ENCODE measurements around the gene ABHD14A. TPM values are rescaled to one million over a fixed set of nuclear protein-coding genes. Genes with fewer than 3 reads are reported as not detected.

The ABHD14A gene
- total RNA-seq, 1 experiment from 2014 or later = 3.8 TPM

- no peak for TF ChIP-seq ZBTB43 (CRISPR knock-in tag; IDR thresholded peaks at IDR 0.05)
- TF ChIP-seq ZSCAN18 (CRISPR knock-in tag; IDR thresholded peaks at IDR 0.05) = no peak
- peak; percentile 70; the same call in 1 of the 2 replicates for TF ChIP-seq ATF1 (CRISPR knock-in tag; IDR thresholded peaks at IDR 0.05)
- TF ChIP-seq ARID4B (CRISPR knock-in tag; IDR thresholded peaks at IDR 0.05; ENCODE audit: borderline replicate concordance) = peak; percentile 96
- 0 out of 2 replicates have a peak, but pooled peaks have one; percentile 97 for TF ChIP-seq TCF7 (CRISPR knock-in tag; IDR thresholded peaks at IDR 0.05; ENCODE audit: low read depth)
- TF ChIP-seq ATF6 (CRISPR knock-in tag; IDR thresholded peaks at IDR 0.05) = no peak
- TF ChIP-seq ERG (CRISPR knock-in tag; IDR thresholded peaks at IDR 0.05) = peak; percentile 63; the same call in 1 of the 2 replicates
- peak; percentile 20; the same call in 1 of the 2 replicates for TF ChIP-seq ZNF423 (CRISPR knock-in tag; IDR thresholded peaks at IDR 0.05)
- TF ChIP-seq TEAD4 (CRISPR knock-in tag; IDR thresholded peaks at IDR 0.05) = peak; percentile 73; the same call in 1 of the 2 replicates
- no peak for TF ChIP-seq NR1H2 (CRISPR knock-in tag; IDR thresholded peaks at IDR 0.05)
- 0 out of 2 replicates have a peak, but pooled peaks have one; percentile 4 for TF ChIP-seq ZBTB21 (CRISPR knock-in tag; IDR thresholded peaks at IDR 0.05; ENCODE audit: borderline replicate concordance)
- TF ChIP-seq E2F1 (CRISPR knock-in tag; IDR thresholded peaks at IDR 0.05) = no peak
- TF ChIP-seq IRF2 (CRISPR knock-in tag; IDR thresholded peaks at IDR 0.05; ENCODE audit: borderline replicate concordance, low read depth) = peak; percentile 68; the same call in 1 of the 2 replicates
- TF ChIP-seq FOXP4 (CRISPR knock-in tag; IDR thresholded peaks at IDR 0.05) = peak; percentile 99
- TF ChIP-seq MXD4 (CRISPR knock-in tag; IDR thresholded peaks at IDR 0.05; ENCODE audit: borderline replicate concordance) = no peak
- no peak; the same call in 1 of the 2 replicates for TF ChIP-seq STAT6 (CRISPR knock-in tag; conservative IDR thresholded peaks at IDR 0.05; ENCODE audit: low read depth)
- TF ChIP-seq MAX (CRISPR knock-in tag; IDR thresholded peaks at IDR 0.05) = peak; percentile 55; the same call in 1 of the 2 replicates
- peak; percentile 99; the same call in 1 of the 2 replicates for TF ChIP-seq TP53 (CRISPR knock-in tag; IDR thresholded peaks at IDR 0.05)
Observed at GRCh38 chr3:51955893-51956770, 18.7 kb upstream of the ABHD14A start (continued).
